Neural cell (in vitro differentiated cells): ENCODE measurements around the gene GRB2.

ENCODE experiments used
- EP300 ChIP-seq: fragments of 450-650 bp; conservative IDR thresholded peaks from 2 replicates; pipeline ENCODE4 v1.6.1; 2014; ENCODE audit warnings: antibody characterized with exemption, mild to moderate bottlenecking, moderate library complexity; ENCODE audit not compliant: poor library complexity, severe bottlenecking
- RAD21 ChIP-seq: fragments of 450-650 bp; conservative IDR thresholded peaks from 2 replicates; pipeline ENCODE4 v1.6.1; 2014; ENCODE audit warnings: antibody characterized with exemption, mild to moderate bottlenecking, moderate library complexity
- TF ChIP-seq, protein P1 (sequence below): fragments of 450-650 bp; IDR thresholded peaks from 2 replicates; pipeline ENCODE4 v1.5.1; 2014; ENCODE audit warnings: antibody characterized with exemption, mild to moderate bottlenecking, moderate library complexity; ENCODE audit not compliant: poor library complexity, severe bottlenecking

DNA sequence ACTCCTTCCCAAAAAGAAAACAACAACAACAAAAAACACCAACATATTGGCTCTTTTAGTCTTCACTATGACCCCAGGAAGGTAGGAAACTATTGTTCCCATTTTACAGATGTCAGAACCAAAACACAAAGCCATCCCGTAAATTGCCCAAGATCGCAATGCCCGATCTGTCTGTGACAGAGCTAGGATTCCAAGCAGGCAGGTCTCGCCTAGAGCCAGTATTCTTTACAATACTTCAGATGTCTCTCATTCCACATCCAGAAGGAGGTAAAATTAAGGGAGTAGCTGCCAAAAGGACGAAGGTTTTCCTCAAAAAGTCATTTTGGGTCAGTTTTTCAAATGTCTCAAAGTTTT, 21.7 kb downstream of the GRB2 start:
- no peak for TF ChIP-seq EP300
- TF ChIP-seq, protein P1, sequence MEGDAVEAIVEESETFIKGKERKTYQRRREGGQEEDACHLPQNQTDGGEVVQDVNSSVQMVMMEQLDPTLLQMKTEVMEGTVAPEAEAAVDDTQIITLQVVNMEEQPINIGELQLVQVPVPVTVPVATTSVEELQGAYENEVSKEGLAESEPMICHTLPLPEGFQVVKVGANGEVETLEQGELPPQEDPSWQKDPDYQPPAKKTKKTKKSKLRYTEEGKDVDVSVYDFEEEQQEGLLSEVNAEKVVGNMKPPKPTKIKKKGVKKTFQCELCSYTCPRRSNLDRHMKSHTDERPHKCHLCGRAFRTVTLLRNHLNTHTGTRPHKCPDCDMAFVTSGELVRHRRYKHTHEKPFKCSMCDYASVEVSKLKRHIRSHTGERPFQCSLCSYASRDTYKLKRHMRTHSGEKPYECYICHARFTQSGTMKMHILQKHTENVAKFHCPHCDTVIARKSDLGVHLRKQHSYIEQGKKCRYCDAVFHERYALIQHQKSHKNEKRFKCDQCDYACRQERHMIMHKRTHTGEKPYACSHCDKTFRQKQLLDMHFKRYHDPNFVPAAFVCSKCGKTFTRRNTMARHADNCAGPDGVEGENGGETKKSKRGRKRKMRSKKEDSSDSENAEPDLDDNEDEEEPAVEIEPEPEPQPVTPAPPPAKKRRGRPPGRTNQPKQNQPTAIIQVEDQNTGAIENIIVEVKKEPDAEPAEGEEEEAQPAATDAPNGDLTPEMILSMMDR = no peak
- no peak for TF ChIP-seq RAD21
